Naive B cell (primary cell): ENCODE results near the gene SLC35E2B. TPM values are rescaled to one million over a fixed set of nuclear protein-coding genes. Genes with fewer than 3 reads are reported as not detected.
"Not testable (repeated sequence)": the region's sequence is repeated elsewhere in the genome, so short reads cannot be mapped to it uniquely, and the experiment has no call there.

ENCODE experiments used
- ATAC-seq, 2 donors: fragments of 150-1000 bp; cut with Tn5 transposase; 2 replicates each; pipeline ENCODE4 v1.10.0; 2021; ENCODE audit warnings: low read depth in 2 of 2, mild to moderate bottlenecking in 2 of 2, moderate library complexity in 2 of 2
- DNase-seq: peaks from one replicate; pipeline ENCODE4 v3.0.0; 2022
- H3K27ac Mint-ChIP-seq, 6 donors: one replicate each; pipeline ENCODE4 v1.8.0; 2020 to 2022; ENCODE audit warnings: mild to moderate bottlenecking in 6 of 6, mixed read lengths in 6 of 6, moderate library complexity in 5 of 6, inconsistent platforms in 2 of 6
- H3K27me3 Mint-ChIP-seq, 3 donors: one replicate each; pipeline ENCODE4 v1.8.0; 2021 to 2022; ENCODE audit warnings: mixed read lengths in 3 of 3, mild to moderate bottlenecking in 1 of 3
- H3K36me3 Mint-ChIP-seq, 2 donors: one replicate each; pipeline ENCODE4 v1.8.0; 2020 to 2022; ENCODE audit warnings: mixed read lengths in 2 of 2, inconsistent platforms in 1 of 2, mild to moderate bottlenecking in 1 of 2
- H3K4me1 Mint-ChIP-seq, 3 donors: one replicate each; pipeline ENCODE4 v1.8.0; 2020 to 2022; ENCODE audit warnings: mixed read lengths in 3 of 3, inconsistent platforms in 1 of 3, mild to moderate bottlenecking in 1 of 3, moderate library complexity in 1 of 3
- H3K4me3 Mint-ChIP-seq, 8 donors: one replicate each; pipeline ENCODE4 v1.8.0; 2020 to 2022; ENCODE audit warnings: mild to moderate bottlenecking in 8 of 8, mixed read lengths in 8 of 8, moderate library complexity in 8 of 8, inconsistent platforms in 2 of 8
- H3K9me3 Mint-ChIP-seq, 7 donors: one replicate each; pipeline ENCODE4 v1.8.0; 2020 to 2022; ENCODE audit warnings: mixed read lengths in 7 of 7, mild to moderate bottlenecking in 5 of 7, inconsistent platforms in 2 of 7, moderate library complexity in 1 of 7
- polyA plus RNA-seq, 6 donors: library from polyadenylated mRNA; unstranded; fragments of 300-500 nt; fragmentation: Illumina TruSeq; gene quantifications; one replicate each; pipeline ENCODE4 v1.2.3, GENCODE V29; 2021; ENCODE audit warnings: low read depth in 6 of 6

Gene SLC35E2B
- polyA plus RNA-seq, 6 donors from 2014 or later: 22.5 to 42.1 (median 33.4) TPM

GRCh38 chr1:1633409-1633808, 59.2 kb downstream of the SLC35E2B start:
- not testable (repeated sequence) for H3K36me3 Mint-ChIP-seq, DNase-seq, ATAC-seq, H3K4me3 Mint-ChIP-seq, H3K9me3 Mint-ChIP-seq, H3K27ac Mint-ChIP-seq, H3K27me3 Mint-ChIP-seq
- peaks cover 4 to 12% (median 7%) of the 10 kb centered on the region in 3 donors for H3K4me1 Mint-ChIP-seq

- H3K4me3 Mint-ChIP-seq: peak within 1 kb of the TSS in 5 of 8 donors; percentile 55 to 61 (median 59)
- peaks cover 0 to 5% (median 4%) of the 10 kb centered on the region in 3 donors for H3K27me3 Mint-ChIP-seq
- H3K27ac Mint-ChIP-seq: peak within 1 kb of the TSS in 3 of 6 donors; percentile 42 to 94 (median 76)
- no peak for DNase-seq
- H3K36me3 Mint-ChIP-seq: no peaks in the 10 kb centered on the region
- H3K9me3 Mint-ChIP-seq: peaks cover 0 to 2% (median 0%) of the 10 kb centered on the region in 7 donors
- peaks cover 4 to 12% (median 7%) of the 10 kb centered on the region in 3 donors for H3K4me1 Mint-ChIP-seq
- no peak for ATAC-seq
Measured at GRCh38 chr1:1631782-1632420, 60.7 kb downstream of the SLC35E2B start, which contains the start of gene MMP23B. Gene MMP23B, plus strand, starts transcription at chr1:1632173. Its CDS starts 46 bp downstream, at chr1:1632219.

GRCh38 chr1:1630965-1631781, 61.4 kb downstream of the SLC35E2B start:
- peaks cover 4 to 12% (median 7%) of the 10 kb centered on the region in 3 donors for H3K4me1 Mint-ChIP-seq
- H3K27ac Mint-ChIP-seq: peak overlapping the region in 3 of 6 donors; percentile 42 to 94 (median 76)
- H3K36me3 Mint-ChIP-seq: no peaks in the 10 kb centered on the region
- ATAC-seq: no peak
- no peak for DNase-seq
- peaks cover 0 to 5% (median 4%) of the 10 kb centered on the region in 3 donors for H3K27me3 Mint-ChIP-seq
- peak overlapping the region in 5 of 8 donors; percentile 55 to 61 (median 59) for H3K4me3 Mint-ChIP-seq
- H3K9me3 Mint-ChIP-seq: peaks cover 0 to 2% (median 0%) of the 10 kb centered on the region in 7 donors

- Mint-ChIP-seq H3K9me3 (peaks cover 0 to 2% (median 0%) of the 10 kb centered on the region in 7 donors), H3K4me3 (peak overlapping the region; percentile 80 to 96 (median 91)), H3K36me3 (no peaks in the 10 kb centered on the region), H3K27me3 (peaks cover 0 to 5% (median 4%) of the 10 kb centered on the region in 3 donors), H3K4me1 (peaks cover 7 to 12% (median 7%) of the 10 kb centered on the region in 3 donors), H3K27ac (peak overlapping the region in 5 of 6 donors; percentile 81 to 98 (median 94))
- DNase-seq: peak; percentile 96
- ATAC-seq: peak; percentile 89 to 90
Measured at GRCh38 chr1:1630191-1630964, 62.2 kb downstream of the SLC35E2B start.

GRCh38 chr1:1629430-1630190, 63.0 kb downstream of the SLC35E2B start:
- Mint-ChIP-seq H3K27ac (peak overlapping the region in 4 of 6 donors; percentile 81 to 94 (median 94)), H3K9me3 (peaks cover 0 to 2% (median 0%) of the 10 kb centered on the region in 7 donors), H3K4me3 (peak overlapping the region; percentile 71 to 86 (median 78)), H3K36me3 (no peaks in the 10 kb centered on the region), H3K4me1 (peaks cover 7 to 12% (median 7%) of the 10 kb centered on the region in 3 donors), H3K27me3 (peaks cover 0 to 5% (median 4%) of the 10 kb centered on the region in 3 donors)
- ATAC-seq (peak; percentile 25 to 32), DNase-seq (peak; percentile 65)

- ATAC-seq (no peak), DNase-seq (no peak)
- Mint-ChIP-seq H3K27ac (no peak overlapping the region), H3K4me1 (peaks cover 7 to 12% (median 7%) of the 10 kb centered on the region in 3 donors), H3K27me3 (peaks cover 0 to 5% (median 4%) of the 10 kb centered on the region in 3 donors), H3K4me3 (peak overlapping the region in 5 of 8 donors; percentile 12 to 81 (median 29)), H3K9me3 (peaks cover 0 to 2% (median 0%) of the 10 kb centered on the region in 7 donors), H3K36me3 (no peaks in the 10 kb centered on the region)
Measured at GRCh38 chr1:1628754-1629429, 63.7 kb downstream of the SLC35E2B start.

GRCh38 chr1:1627829-1628753, 64.5 kb downstream of the SLC35E2B start:
- ATAC-seq: no peak
- no peak overlapping the region for H3K27ac Mint-ChIP-seq
- no peak for DNase-seq
- H3K36me3 Mint-ChIP-seq: no peaks in the 10 kb centered on the region
- peaks cover 0 to 5% (median 4%) of the 10 kb centered on the region in 3 donors for H3K27me3 Mint-ChIP-seq
- peaks cover 0 to 2% (median 0%) of the 10 kb centered on the region in 7 donors for H3K9me3 Mint-ChIP-seq
- H3K4me3 Mint-ChIP-seq: peak overlapping the region in 5 of 8 donors; percentile 25 to 81 (median 47)
- H3K4me1 Mint-ChIP-seq: peaks cover 7 to 12% (median 7%) of the 10 kb centered on the region in 3 donors

GRCh38 chr1:1627261-1627828, 65.2 kb downstream of the SLC35E2B start:
- no peak for DNase-seq
- Mint-ChIP-seq H3K36me3 (no peaks in the 10 kb centered on the region), H3K27me3 (peaks cover 0 to 5% (median 4%) of the 10 kb centered on the region in 3 donors), H3K27ac (peak overlapping the region in 1 of 6 donors; percentile 24), H3K4me1 (peaks cover 7 to 12% (median 12%) of the 10 kb centered on the region in 3 donors), H3K4me3 (peak overlapping the region in 2 of 8 donors; percentile 22 to 57), H3K9me3 (peaks cover 0 to 2% (median 0%) of the 10 kb centered on the region in 7 donors)
- no peak for ATAC-seq

- Mint-ChIP-seq H3K36me3 (no peaks in the 10 kb centered on the region), H3K4me1 (peaks cover 5 to 12% (median 9%) of the 10 kb centered on the region in 3 donors), H3K9me3 (peaks cover 0 to 2% (median 0%) of the 10 kb centered on the region in 7 donors), H3K27ac (no peak overlapping the region), H3K27me3 (peaks cover 0 to 5% (median 4%) of the 10 kb centered on the region in 3 donors), H3K4me3 (peak overlapping the region in 1 of 8 donors; percentile 64)
- ATAC-seq: no peak
- no peak for DNase-seq
Measured at GRCh38 chr1:1626207-1627141, 66.1 kb downstream of the SLC35E2B start.

GRCh38 chr1:1625824-1626206, 66.8 kb downstream of the SLC35E2B start:
- Mint-ChIP-seq H3K36me3 (no peaks in the 10 kb centered on the region), H3K27me3 (peaks cover 0 to 5% (median 4%) of the 10 kb centered on the region in 3 donors), H3K4me1 (peaks cover 5 to 12% (median 7%) of the 10 kb centered on the region in 3 donors), H3K27ac (no peak overlapping the region), H3K9me3 (peaks cover 0 to 2% (median 0%) of the 10 kb centered on the region in 7 donors), H3K4me3 (no peak overlapping the region)
- DNase-seq: no peak
- ATAC-seq: no peak
